Esophagus muscularis mucosa (tissue), 3 donors: ENCODE measurements around the gene ELOVL2.

Experiments
- POLR2A ChIP-seq: fragments of 450-650 bp; IDR thresholded peaks from one replicate; pipeline ENCODE4 v1.6.1; 2017; ENCODE audit warnings: antibody characterized with exemption, moderate library complexity, mild to moderate bottlenecking, low read depth
- POLR2AphosphoS5 ChIP-seq, 2 donors: sonication (generic); formaldehyde crosslinking; IDR thresholded peaks; one replicate each; pipeline ENCODE4 v1.6.1; 2017; ENCODE audit warnings: antibody characterized with exemption in 2 of 2
- TF ChIP-seq, protein P1 (sequence below), 3 experiments: fragments of 200-600 bp in 2 of 3; fragments of 450-650 bp in 1 of 3; sonication (generic) in 2 of 3; IDR thresholded peaks; one replicate each; pipeline ENCODE4 v1.5.1; 2017 to 2019; ENCODE audit warnings: antibody characterized with exemption in 3 of 3, mild to moderate bottlenecking in 2 of 3, moderate library complexity in 1 of 3

DNA sequence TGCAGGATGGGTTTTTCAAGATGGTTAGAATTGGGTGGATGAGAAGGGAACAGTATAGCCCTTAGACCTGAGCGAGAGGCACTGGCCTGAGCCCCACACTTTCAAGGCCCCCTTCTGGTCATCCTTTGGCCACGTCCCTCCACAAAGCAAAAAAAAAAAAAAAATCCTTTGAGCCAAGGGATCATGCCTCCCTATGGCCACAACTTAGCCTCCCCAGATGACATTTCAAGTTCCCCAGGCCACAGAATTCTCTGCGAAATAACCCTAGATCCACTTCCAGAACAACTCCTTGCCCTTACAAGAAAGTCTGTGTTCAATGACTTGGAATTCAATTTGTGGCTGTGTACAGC, 30.4 kb downstream of the ELOVL2 start:
- TF ChIP-seq, protein P1, sequence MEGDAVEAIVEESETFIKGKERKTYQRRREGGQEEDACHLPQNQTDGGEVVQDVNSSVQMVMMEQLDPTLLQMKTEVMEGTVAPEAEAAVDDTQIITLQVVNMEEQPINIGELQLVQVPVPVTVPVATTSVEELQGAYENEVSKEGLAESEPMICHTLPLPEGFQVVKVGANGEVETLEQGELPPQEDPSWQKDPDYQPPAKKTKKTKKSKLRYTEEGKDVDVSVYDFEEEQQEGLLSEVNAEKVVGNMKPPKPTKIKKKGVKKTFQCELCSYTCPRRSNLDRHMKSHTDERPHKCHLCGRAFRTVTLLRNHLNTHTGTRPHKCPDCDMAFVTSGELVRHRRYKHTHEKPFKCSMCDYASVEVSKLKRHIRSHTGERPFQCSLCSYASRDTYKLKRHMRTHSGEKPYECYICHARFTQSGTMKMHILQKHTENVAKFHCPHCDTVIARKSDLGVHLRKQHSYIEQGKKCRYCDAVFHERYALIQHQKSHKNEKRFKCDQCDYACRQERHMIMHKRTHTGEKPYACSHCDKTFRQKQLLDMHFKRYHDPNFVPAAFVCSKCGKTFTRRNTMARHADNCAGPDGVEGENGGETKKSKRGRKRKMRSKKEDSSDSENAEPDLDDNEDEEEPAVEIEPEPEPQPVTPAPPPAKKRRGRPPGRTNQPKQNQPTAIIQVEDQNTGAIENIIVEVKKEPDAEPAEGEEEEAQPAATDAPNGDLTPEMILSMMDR (IDR thresholded peaks at IDR 0.05), result no peak
- TF ChIP-seq POLR2AphosphoS5 (IDR thresholded peaks at IDR 0.05), result no peak
- TF ChIP-seq POLR2A, result no peak
